NCI-H146 (cell line): ENCODE measurements around the gene TARBP2.

ENCODE experiments used
- DNase-seq: peaks from one replicate; lab custom pipeline; 2025; lab: John Stamatoyannopoulos, UW

Gene TARBP2

GRCh38 chr12:53500776-53501614, at the start of gene TARBP2:
TSS of gene TARBP2 (plus strand) at chr12:53501283. CDS start at chr12:53501409, 126 bp downstream.
- peak; percentile 100 for DNase-seq

GRCh38 chr12:53451661-53452158, 49.4 kb upstream of the TARBP2 start, which contains the start of gene PCBP2:
TSS of gene PCBP2 (plus strand) at chr12:53452102. CDS start at chr12:53454801, 2,699 bp downstream.
- peak; percentile 100 for DNase-seq

- DNase-seq = peak; percentile 96
These were observed 48.7 kb upstream of the TARBP2 start for GRCh38 chr12:53452159-53453077.

GRCh38 chr12:53453953-53454640, 47.0 kb upstream of the TARBP2 start:
- DNase-seq = no peak

- DNase-seq = no peak
These were observed 46.4 kb upstream of the TARBP2 start for GRCh38 chr12:53454707-53455106.

GRCh38 chr12:53456654-53457366, 44.3 kb upstream of the TARBP2 start:
- DNase-seq = no peak

GRCh38 chr12:53459097-53459496, 42.0 kb upstream of the TARBP2 start:
- DNase-seq = no peak

GRCh38 chr12:53461059-53461458, 40.0 kb upstream of the TARBP2 start:
- no peak for DNase-seq

- no peak for DNase-seq
These were observed 39.5 kb upstream of the TARBP2 start for GRCh38 chr12:53461591-53461990.

- no peak for DNase-seq
These were observed 38.1 kb upstream of the TARBP2 start for GRCh38 chr12:53462935-53463334.

- DNase-seq = no peak
These were observed 37.1 kb upstream of the TARBP2 start for GRCh38 chr12:53463802-53464560.

- DNase-seq = no peak
These were observed 36.2 kb upstream of the TARBP2 start for GRCh38 chr12:53464685-53465418.

- DNase-seq = no peak
These were observed 35.4 kb upstream of the TARBP2 start for GRCh38 chr12:53465679-53466078.

- DNase-seq = no peak
These were observed 34.4 kb upstream of the TARBP2 start for GRCh38 chr12:53466640-53467039.

- no peak for DNase-seq
These were observed 34.0 kb upstream of the TARBP2 start for GRCh38 chr12:53467082-53467481.

GRCh38 chr12:53467880-53468279, 33.2 kb upstream of the TARBP2 start:
- no peak for DNase-seq

- no peak for DNase-seq
These were observed 32.8 kb upstream of the TARBP2 start for GRCh38 chr12:53468282-53468681.

GRCh38 chr12:53472056-53472582, 29.0 kb upstream of the TARBP2 start:
- DNase-seq = no peak

- DNase-seq = no peak
These were observed 27.0 kb upstream of the TARBP2 start for GRCh38 chr12:53474077-53474476.

GRCh38 chr12:53474819-53475218, 26.3 kb upstream of the TARBP2 start:
- no peak for DNase-seq
